Measurements from ENCODE around the gene NFIB. TPM values are rescaled to one million over a fixed set of nuclear protein-coding genes. Genes with fewer than 3 reads are reported as not detected.
A peak's percentile ranks its signal among the peaks of the same experiment; 100 is the strongest.

The NFIB gene
- total RNA-seq, 4 donors from 2014 or later: 61.0 to 68.3 (median 65.4) TPM

- no peaks in the 10 kb centered on the region for H3K9me3 ChIP-seq
- no peaks in the 10 kb centered on the region for H3K36me3 ChIP-seq
- no peak overlapping the region for H3K4me3 ChIP-seq
- H3K4me1 ChIP-seq: peaks cover 9 to 83% (median 20%) of the 10 kb centered on the region in 3 donors
- ATAC-seq: no peak
- 75 to 81% methylated on average over 4 of the region's 4 CpGs for WGBS, 2 donors (ENCODE audit: low coverage in 1 of 2)
- H3K27ac ChIP-seq: peak overlapping the region in 2 of 4 donors; percentile 68 to 70
- no peak for TF ChIP-seq POLR2A (IDR thresholded peaks at IDR 0.05)
- no peak for TF ChIP-seq EP300 (IDR thresholded peaks at IDR 0.05)
- no peak for TF ChIP-seq CTCF (IDR thresholded peaks at IDR 0.05)
- TF ChIP-seq POLR2AphosphoS5 (IDR thresholded peaks at IDR 0.05): no peak
- H3K27me3 ChIP-seq: no peaks in the 10 kb centered on the region
Observed at GRCh38 chr9:14197325-14197858, 116.5 kb downstream of the NFIB start.

DNA sequence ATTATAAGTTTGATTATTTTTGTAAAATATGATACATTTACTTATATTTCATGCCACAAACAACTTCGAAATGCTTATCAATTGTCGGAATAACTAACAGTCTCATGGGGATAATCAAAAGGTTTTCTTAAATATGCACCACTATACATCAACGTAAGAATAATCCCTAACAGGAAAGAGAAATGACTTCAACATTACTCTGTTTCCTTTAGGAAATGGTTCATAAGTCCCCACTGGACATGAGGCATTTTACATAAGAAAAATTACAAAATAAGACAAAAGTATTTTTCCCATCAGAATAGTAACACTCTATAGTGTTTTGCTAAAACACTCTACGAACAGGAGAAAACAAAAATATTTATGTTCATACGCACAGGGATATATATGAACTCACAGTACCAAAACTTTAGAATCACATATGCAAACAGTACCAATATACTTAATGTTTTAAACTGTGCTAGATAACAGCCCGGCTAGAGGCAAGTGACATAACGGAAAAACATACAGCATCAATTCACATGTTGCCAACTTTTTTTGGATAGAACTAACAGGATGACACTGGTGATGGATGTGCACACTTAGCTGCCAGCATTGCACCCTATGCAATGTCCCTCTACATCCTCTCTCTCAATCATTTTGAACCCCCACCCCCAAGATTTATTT lies 120.5 kb downstream of the NFIB start:
- WGBS, 2 donors (ENCODE audit: low coverage in 1 of 2): 56 to 58% methylated on average over 7 of the region's 7 CpGs
- peaks cover 5 to 48% (median 6%) of the 10 kb centered on the region in 3 donors for H3K4me1 ChIP-seq

GRCh38 chr9:14192556-14192955 lies 121.4 kb downstream of the NFIB start:
- no peaks in the 10 kb centered on the region for H3K9me3 ChIP-seq
- H3K27me3 ChIP-seq: no peaks in the 10 kb centered on the region
- H3K4me1 ChIP-seq: peaks cover 0 to 47% (median 0%) of the 10 kb centered on the region in 3 donors
- no peak for TF ChIP-seq CTCF (IDR thresholded peaks at IDR 0.05)
- no peak for TF ChIP-seq POLR2A (IDR thresholded peaks at IDR 0.05)
- no peak for TF ChIP-seq EP300 (IDR thresholded peaks at IDR 0.05)
- no peak for TF ChIP-seq POLR2AphosphoS5 (IDR thresholded peaks at IDR 0.05)
- H3K36me3 ChIP-seq: no peaks in the 10 kb centered on the region
- no peak overlapping the region for H3K27ac ChIP-seq
- ATAC-seq: no peak
- no peak overlapping the region for H3K4me3 ChIP-seq
- WGBS, 2 donors (ENCODE audit: low coverage in 1 of 2): 93 to 100% methylated on average over 1 of the region's 1 CpG

More for the DNA sequence above, 120.5 kb downstream of the NFIB start:
- ATAC-seq: no peak
- H3K9me3 ChIP-seq: no peaks in the 10 kb centered on the region
- no peaks in the 10 kb centered on the region for H3K27me3 ChIP-seq
- H3K27ac ChIP-seq: no peak overlapping the region
- H3K36me3 ChIP-seq: no peaks in the 10 kb centered on the region
- TF ChIP-seq EP300 (IDR thresholded peaks at IDR 0.05) (no peak), CTCF (IDR thresholded peaks at IDR 0.05) (no peak), POLR2AphosphoS5 (IDR thresholded peaks at IDR 0.05) (no peak), POLR2A (IDR thresholded peaks at IDR 0.05) (no peak)
- H3K4me3 ChIP-seq: no peak overlapping the region

- ATAC-seq: no peak
- Histone ChIP-seq H3K9me3 (no peaks in the 10 kb centered on the region), H3K36me3 (no peaks in the 10 kb centered on the region), H3K4me3 (no peak overlapping the region), H3K4me1 (peaks cover 0 to 47% (median 0%) of the 10 kb centered on the region in 3 donors), H3K27me3 (no peaks in the 10 kb centered on the region), H3K27ac (no peak overlapping the region)
- TF ChIP-seq CTCF (IDR thresholded peaks at IDR 0.05) (no peak), EP300 (IDR thresholded peaks at IDR 0.05) (no peak), POLR2AphosphoS5 (IDR thresholded peaks at IDR 0.05) (no peak), POLR2A (IDR thresholded peaks at IDR 0.05) (no peak)
- WGBS, 2 donors (ENCODE audit: low coverage in 1 of 2): 100% methylated on average over 1 of the region's 1 CpG
Observed at GRCh38 chr9:14191512-14191911, 122.4 kb downstream of the NFIB start.

DNA sequence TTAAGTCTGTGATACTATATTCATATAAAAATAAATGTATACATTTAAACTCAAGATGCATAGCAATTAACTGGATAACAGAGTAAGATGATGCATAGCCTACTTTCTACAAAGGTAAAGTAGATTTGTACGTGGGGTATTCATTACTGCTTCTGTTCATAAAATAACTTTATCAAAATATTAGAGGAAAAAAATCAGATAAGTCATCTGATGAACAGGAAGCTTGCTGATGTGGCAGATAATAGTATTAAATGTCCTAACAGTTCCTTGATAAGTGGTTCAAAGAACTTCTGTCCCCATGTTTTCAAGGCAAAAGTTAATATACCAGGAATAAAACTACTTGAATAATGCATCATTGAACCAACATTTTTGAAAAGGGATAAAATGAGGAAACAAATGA lies 123.7 kb downstream of the NFIB start:
- Histone ChIP-seq H3K4me3 (no peak overlapping the region), H3K27ac (no peak overlapping the region), H3K9me3 (no peaks in the 10 kb centered on the region), H3K36me3 (no peaks in the 10 kb centered on the region), H3K27me3 (no peaks in the 10 kb centered on the region), H3K4me1 (peaks cover 0 to 51% (median 8%) of the 10 kb centered on the region in 3 donors)
- ATAC-seq: no peak
- WGBS, 2 donors (ENCODE audit: low coverage in 1 of 2): 67 to 73% methylated on average over 1 of the region's 1 CpG
- no peak for TF ChIP-seq POLR2A (IDR thresholded peaks at IDR 0.05)
- TF ChIP-seq CTCF (IDR thresholded peaks at IDR 0.05): no peak
- TF ChIP-seq EP300 (IDR thresholded peaks at IDR 0.05): no peak
- no peak for TF ChIP-seq POLR2AphosphoS5 (IDR thresholded peaks at IDR 0.05)

Measured in gastroesophageal sphincter (tissue), 4 donors.